D721Med (cell line): ENCODE measurements around the gene PAPPA.

ENCODE experiments used
- DNase-seq: peaks from one replicate; pipeline ENCODE4 v3.0.0; 2011; ENCODE audit warnings: low spot score; ENCODE audit not compliant: insufficient read length
- FAIRE-seq: peaks from 2 replicates; lab custom pipeline; 2011; peaks lifted over from hg19 to GRCh38; lab: Jason Lieb, UNC
- CTCF ChIP-seq: IDR thresholded peaks from 2 replicates; pipeline ENCODE4 v1.5.1; 2012; ENCODE audit warnings: mild to moderate bottlenecking, control low read depth; ENCODE audit not compliant: insufficient read depth; ENCODE audit errors: missing control alignments

PAPPA gene

GRCh38 chr9:116405321-116405720 is 251.7 kb downstream of the PAPPA start:
- no peak for DNase-seq
- no peak for FAIRE-seq
- TF ChIP-seq CTCF = no peak

DNA sequence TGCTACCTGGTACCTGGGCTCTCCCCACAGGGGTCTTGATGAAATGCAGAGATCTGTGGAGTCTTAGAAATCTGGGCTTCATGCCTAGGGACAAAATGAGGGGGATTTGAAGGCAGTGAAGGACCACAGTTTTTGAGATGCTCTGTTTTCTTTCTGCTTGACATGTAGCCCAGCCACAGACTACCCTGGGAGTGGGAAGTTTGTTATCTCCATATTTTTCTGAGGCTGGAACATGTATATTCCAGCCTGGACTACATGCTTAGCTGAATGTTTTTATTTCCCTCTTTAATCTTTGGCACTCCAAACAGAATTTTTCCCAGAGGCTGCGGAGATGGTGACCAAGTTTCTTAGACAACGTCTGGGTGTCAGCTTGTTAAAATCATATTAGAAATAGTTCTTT is 252.9 kb downstream of the PAPPA start:
- TF ChIP-seq CTCF = no peak
- DNase-seq = no peak
- no peak for FAIRE-seq

GRCh38 chr9:116409129-116409528 is 255.5 kb downstream of the PAPPA start:
- no peak for TF ChIP-seq CTCF
- FAIRE-seq = no peak
- DNase-seq = no peak

DNA sequence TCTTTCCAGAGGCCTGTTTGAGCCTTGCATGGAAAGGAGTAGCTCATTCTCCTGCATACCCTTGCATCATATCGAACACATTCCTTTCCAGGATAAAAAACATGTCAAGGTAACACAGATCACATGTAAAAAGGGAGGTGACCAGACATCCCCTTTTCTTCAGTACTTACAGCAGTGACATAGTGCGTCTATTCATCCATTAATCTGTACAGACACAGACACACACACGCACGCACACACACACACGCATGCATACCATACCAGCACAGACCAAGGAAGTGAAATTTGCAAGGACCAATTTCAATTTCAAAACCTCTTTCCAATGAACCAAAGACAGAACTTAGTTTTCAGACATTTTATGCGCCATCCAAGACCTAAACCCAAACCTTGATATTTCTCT is 256.0 kb downstream of the PAPPA start:
- no peak for TF ChIP-seq CTCF

DNA sequence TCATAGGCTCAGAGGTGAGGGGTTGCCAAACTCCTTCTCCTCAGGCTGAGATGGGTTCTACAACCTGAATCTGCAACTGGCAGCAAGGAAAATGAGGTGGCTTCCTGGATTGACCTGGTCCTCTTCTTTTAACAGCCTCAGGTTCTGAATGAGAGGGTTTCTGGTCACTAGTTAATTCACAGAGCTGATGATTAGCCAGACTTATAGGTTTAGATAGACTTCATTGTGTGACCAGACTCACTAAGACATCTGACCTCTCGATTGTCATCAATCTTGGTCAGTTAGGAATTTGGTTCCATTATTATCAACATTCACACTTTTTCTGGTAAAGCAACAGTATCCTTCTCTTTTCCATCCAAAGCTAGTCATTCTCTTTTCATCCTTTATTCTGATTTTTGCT is 257.9 kb downstream of the PAPPA start:
- FAIRE-seq (no peak), DNase-seq (no peak)
- TF ChIP-seq CTCF = no peak

More for the DNA sequence above, 256.0 kb downstream of the PAPPA start:
- DNase-seq (no peak), FAIRE-seq (no peak)

DNA sequence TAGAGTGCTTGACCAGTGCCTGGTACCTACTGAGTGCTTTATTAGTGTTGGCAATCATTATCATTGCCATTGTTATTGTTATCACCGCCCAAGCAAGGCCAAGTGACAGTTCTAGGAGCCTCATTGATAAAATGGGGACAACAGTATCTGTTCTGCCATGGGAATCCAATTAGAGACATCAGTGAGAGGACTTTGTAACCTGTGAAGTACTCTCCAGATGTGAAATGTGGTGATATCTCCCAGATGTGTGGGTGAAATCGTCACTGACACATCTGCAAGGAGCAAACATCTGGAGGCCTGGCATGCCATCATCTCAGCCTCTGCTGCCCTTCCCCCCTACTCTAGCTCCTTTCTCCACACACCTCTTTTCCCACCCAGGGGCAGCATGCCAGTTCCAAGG is 260.8 kb downstream of the PAPPA start:
- FAIRE-seq (no peak), DNase-seq (no peak)
- no peak for TF ChIP-seq CTCF

GRCh38 chr9:116416421-116416820 is 262.8 kb downstream of the PAPPA start:
- TF ChIP-seq CTCF = no peak
- no peak for DNase-seq
- FAIRE-seq = no peak
